ENCODE measurements around the gene CRELD1. TPM values are rescaled to one million over a fixed set of nuclear protein-coding genes. Genes with fewer than 3 reads are reported as not detected.

CRELD1 gene
- total and polyA plus RNA-seq, 2 of the 4 experiments (the other 2 are of a cell fraction), result 8.6 to 25.7 TPM

GRCh38 chr3:9912294-9912935 lies 21.2 kb upstream of the CRELD1 start:
- dilution Hi-C loops (cut with HindIII; ENCODE audit: low sequenced_read_pairs, unreplicated experiment), result no loop called here
- H3K4me2 ChIP-seq (ENCODE audit: low read depth, low read length), result no peak overlapping the region
- no peak overlapping the region for H3K9ac ChIP-seq (ENCODE audit: low read depth, low read length)
- no peaks in the 10 kb centered on the region for H3K36me3 ChIP-seq (ENCODE audit: control insufficient read depth, insufficient read depth, low read length)
- DNase-seq (peak; percentile 82), ATAC-seq (ENCODE audit: low read depth) (no peak)
- H4K20me1 ChIP-seq (ENCODE audit: insufficient read depth, low read length), result no peaks in the 10 kb centered on the region
- in situ Hi-C loops (cut with MboI; ENCODE audit: low sequenced_read_pairs), result no loop called here
- no peak overlapping the region for H2BK20ac ChIP-seq (ENCODE audit: low read depth, low read length)
- H3K14ac ChIP-seq (replicated peaks; ENCODE audit: low read depth, low read length), result no peak overlapping the region; the same call in 1 of the 2 replicates
- H3K9me3 ChIP-seq (ENCODE audit: control insufficient read depth, insufficient read depth, low read length), result no peaks in the 10 kb centered on the region
- no TSS peak for BruUV-seq (replicated peaks)
- H2AFZ ChIP-seq (replicated peaks; ENCODE audit: low read length, poor library complexity), result no peak overlapping the region
- H3K56ac ChIP-seq (ENCODE audit: extremely low read depth, insufficient read depth, low read length), result no peak overlapping the region
- intact Hi-C loops (cut with micrococcal nuclease), result no loop called here
- 82% methylated on average over 3 of the region's 7 CpGs; no CpG with 5 or more reads in 1 of the 2 experiments for WGBS, 2 experiments (ENCODE audit: extremely low coverage in 2 of 2, insufficient read length in 1 of 2)
- no peak overlapping the region for H4K8ac ChIP-seq (ENCODE audit: low read depth in 2 of 2, low read length in 2 of 2)
- no peak overlapping the region for H2AK9ac ChIP-seq (replicated peaks; ENCODE audit: low read depth, low read length, poor library complexity)
- peaks cover 28% of the 10 kb centered on the region for H3K4me1 ChIP-seq (ENCODE audit: control insufficient read depth, insufficient read depth, low read length)
- no peak overlapping the region for H2AK5ac ChIP-seq (ENCODE audit: low read depth, low read length)
- CTCF ChIA-PET, result no interaction called here
- peaks cover 13% of the 10 kb centered on the region for H3K9me1 ChIP-seq (ENCODE audit: insufficient read depth, low read length)
- no peaks in the 10 kb centered on the region for H3K27me3 ChIP-seq (ENCODE audit: control insufficient read depth, insufficient read depth, low read length)
- H3K18ac ChIP-seq (ENCODE audit: low read depth, low read length), result no peak overlapping the region
- POLR2A ChIA-PET (ENCODE audit: unreplicated experiment), result interaction anchor here (0.5 to 0.6 kb wide), 2 partner anchors 13 to 56 kb away, joined by 4 to 5 read pairs; no protein-coding TSS in a partner anchor
- no peak overlapping the region for H2BK15ac ChIP-seq (ENCODE audit: low read depth, low read length)
- H3K27ac ChIP-seq (ENCODE audit: insufficient read depth, low read length), result no peak overlapping the region
- no peak overlapping the region for H4K91ac ChIP-seq (ENCODE audit: insufficient read depth, low read depth, low read length)
- H3K23ac ChIP-seq (ENCODE audit: low read depth, low read length), result no peak overlapping the region
- H2BK120ac ChIP-seq (ENCODE audit: low read depth, low read length), result no peak overlapping the region
- no peak overlapping the region for H3K4me3 ChIP-seq (ENCODE audit: insufficient read depth, low read depth, low read length)
- H4K5ac ChIP-seq (ENCODE audit: low read depth, low read length), result no peak overlapping the region
- H3K4ac ChIP-seq (ENCODE audit: low read depth, low read length), result no peak overlapping the region
- TF ChIP-seq CHD1 (IDR thresholded peaks at IDR 0.05; ENCODE audit: low read depth, low read length), result no peak
- no peak for TF ChIP-seq MXI1 (IDR thresholded peaks at IDR 0.05; ENCODE audit: borderline replicate concordance, low read depth, low read length)
- TF ChIP-seq MAFK (IDR thresholded peaks at IDR 0.05; ENCODE audit: low read depth, low read length), result peak; percentile 73
- 0 out of 2 replicates have a peak, but pooled peaks have one; percentile 50 for TF ChIP-seq FOS (IDR thresholded peaks at IDR 0.05; ENCODE audit: low read depth, low read length)
- TF ChIP-seq BHLHE40 (IDR thresholded peaks at IDR 0.05; ENCODE audit: low read depth, low read length), result 0 out of 2 replicates have a peak, but pooled peaks have one; percentile 18
- peak; percentile 86 for TF ChIP-seq NFE2L2 (IDR thresholded peaks at IDR 0.05; ENCODE audit: low read depth, low read length)
- no peak for TF ChIP-seq RFX5 (IDR thresholded peaks at IDR 0.05; ENCODE audit: low read depth, low read length)
- TF ChIP-seq POLR2A (IDR thresholded peaks at IDR 0.05; ENCODE audit: low read depth, low read length), result no peak
- no peak for TF ChIP-seq RCOR1 (IDR thresholded peaks at IDR 0.05; ENCODE audit: insufficient replicate concordance, low read length)
- peak; percentile 89 for TF ChIP-seq CEBPB (IDR thresholded peaks at IDR 0.05; ENCODE audit: low read depth, low read length)
- no peak overlapping the region for H2BK5ac ChIP-seq (ENCODE audit: low read depth, low read length, poor library complexity, severe bottlenecking)
- peaks cover 2 to 21% of the 10 kb centered on the region in 2 experiments; a peak in 3 of 4 replicates for H3K79me1 ChIP-seq (ENCODE audit: low read depth in 1 of 2, low read length in 2 of 2)

Measured in IMR-90 (cell line).